Head of caudate nucleus (tissue), 42 donors: ENCODE measurements around the gene WRAP53.

ENCODE experiments used
- DNase-seq, 42 donors: peaks; one replicate each; pipeline versions ENCODE4 v3.0.0 to v3.0.0-alpha.2; 2020 to 2021; ENCODE audit warnings: mixed read lengths in 7 of 42
- intact Hi-C: fragments of 100-400 bp; cut with DNase I; formaldehyde crosslinking; loops from one replicate; pipeline ENCODE4 v1.15.0; 2022

The WRAP53 gene

GRCh38 chr17:7674934-7675333 lies 13.3 kb upstream of the WRAP53 start:
- DNase-seq, result no peak
- intact Hi-C loops, result no loop called here

GRCh38 chr17:7676533-7676932 lies 11.7 kb upstream of the WRAP53 start:
- intact Hi-C loops, result no loop called here
- DNase-seq, result no peak

GRCh38 chr17:7677388-7678067 lies 10.7 kb upstream of the WRAP53 start:
- intact Hi-C loops, result no loop called here
- DNase-seq, result no peak

DNA sequence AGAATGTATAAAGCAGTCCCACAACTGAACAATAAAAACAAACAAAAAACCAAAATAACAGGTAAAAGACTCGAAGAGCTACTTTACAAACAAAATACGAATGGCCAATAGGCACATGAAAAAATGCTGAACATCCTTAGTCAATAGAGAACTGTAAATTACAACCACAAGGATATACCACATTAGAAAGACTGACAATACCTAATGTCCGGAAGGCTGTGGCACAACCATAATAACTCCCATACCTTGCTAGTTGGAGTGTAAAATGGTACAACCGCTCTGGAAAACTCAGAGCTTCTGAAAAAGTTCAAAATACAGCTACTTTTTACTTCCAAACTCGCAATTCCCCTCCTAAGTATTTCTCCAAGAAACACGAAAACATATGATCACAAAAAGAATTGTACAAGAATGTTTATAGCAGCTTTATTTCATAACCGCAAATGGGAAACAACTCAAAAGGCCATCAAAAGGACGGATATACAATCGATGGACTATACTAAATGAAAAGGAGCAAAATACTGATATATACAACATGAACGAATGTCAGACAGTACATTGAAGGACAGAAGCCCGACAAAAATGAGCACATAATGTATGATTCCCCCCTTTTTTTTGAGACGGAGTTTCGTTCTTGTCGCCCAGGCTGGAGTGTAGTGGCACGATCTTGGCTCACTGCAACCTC lies 3.3 kb upstream of the WRAP53 start:
- DNase-seq, result no peak
- intact Hi-C loops, result loop anchor here (5.0 to 10.0 kb wide), 2 partner anchors 58 to 100 kb away; partner anchors contain the start of genes MPDU1 and SAT2

GRCh38 chr17:7685533-7686221 lies 2.6 kb upstream of the WRAP53 start:
- intact Hi-C loops, result loop anchor here (5.0 to 10.0 kb wide), 2 partner anchors 58 to 101 kb away; partner anchors contain the start of genes MPDU1 and SAT2
- peak; percentile 89 to 98 (median 96) for DNase-seq

DNA sequence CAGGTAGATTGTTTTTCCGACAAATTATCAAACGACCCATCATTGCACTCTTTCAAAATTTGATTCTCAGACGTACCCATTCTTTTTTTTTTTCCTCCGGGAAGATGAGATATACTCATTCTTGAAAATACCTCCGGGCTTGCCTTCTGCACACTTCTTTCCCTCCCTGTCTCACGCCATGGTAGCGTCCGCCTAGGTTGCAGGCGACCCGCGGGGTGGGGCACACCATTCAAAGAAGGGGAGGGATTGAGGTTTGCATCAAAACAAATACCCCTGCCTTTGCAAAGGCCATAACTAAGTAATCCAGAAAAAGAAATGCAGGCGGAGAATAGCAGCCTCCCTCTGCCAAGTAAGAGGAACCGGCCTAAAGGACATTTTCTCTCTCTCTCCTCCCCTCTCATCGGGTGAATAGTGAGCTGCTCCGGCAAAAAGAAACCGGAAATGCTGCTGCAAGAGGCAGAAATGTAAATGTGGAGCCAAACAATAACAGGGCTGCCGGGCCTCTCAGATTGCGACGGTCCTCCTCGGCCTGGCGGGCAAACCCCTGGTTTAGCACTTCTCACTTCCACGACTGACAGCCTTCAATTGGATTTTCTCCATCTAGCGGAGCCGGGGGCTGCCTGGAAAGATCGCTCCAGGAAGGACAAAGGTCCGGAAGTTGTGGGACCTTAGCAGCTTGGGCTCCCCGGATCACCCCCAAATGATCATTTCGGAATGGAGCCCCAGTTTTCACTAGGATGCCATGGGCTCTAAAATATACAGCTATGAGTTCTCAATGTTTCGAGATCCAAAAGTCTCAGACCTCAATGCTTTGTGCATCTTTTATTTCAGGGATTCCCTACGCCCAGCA lies 1.8 kb upstream of the WRAP53 start:
- intact Hi-C loops, result loop anchor here (5.0 to 10.0 kb wide), 2 partner anchors 59 to 102 kb away; partner anchors contain the start of genes MPDU1 and SAT2
- DNase-seq, result peak; percentile 64 to 92 (median 84)

- intact Hi-C loops, result loop anchor here (5.0 to 10.0 kb wide), 2 partner anchors 60 to 102 kb away; partner anchors contain the start of genes MPDU1 and SAT2
- DNase-seq, result peak; percentile 84 to 97 (median 92)
Observed at GRCh38 chr17:7687072-7687907, 987 bp upstream of the WRAP53 start, which contains the start of gene TP53. TSS of gene TP53 (minus strand) at chr17:7687490. CDS start at chr17:7676594, 10,896 bp downstream.

DNA sequence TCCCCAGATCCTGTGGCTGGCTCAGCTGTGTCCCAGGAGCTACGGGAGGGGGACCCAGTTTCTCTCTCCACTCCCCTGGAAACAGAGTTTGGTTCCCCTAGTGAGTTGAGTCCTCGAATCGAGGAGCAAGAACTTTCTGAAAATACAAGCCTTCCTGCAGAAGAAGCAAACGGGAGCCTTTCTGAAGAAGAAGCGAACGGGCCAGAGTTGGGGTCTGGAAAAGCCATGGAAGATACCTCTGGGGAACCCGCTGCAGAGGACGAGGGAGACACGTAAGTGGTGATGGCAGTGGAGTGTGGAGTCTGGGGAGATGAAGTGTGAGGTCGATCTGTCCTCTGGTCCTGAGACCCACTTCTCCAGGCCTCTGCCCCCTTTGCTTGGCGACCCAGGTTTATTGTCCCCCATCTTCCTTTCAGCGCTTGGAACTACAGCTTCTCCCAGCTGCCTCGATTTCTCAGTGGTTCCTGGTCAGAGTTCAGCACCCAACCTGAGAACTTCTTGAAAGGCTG lies 585 bp downstream of the WRAP53 start:
- intact Hi-C loops, result loop anchor here (5.0 to 10.0 kb wide), 2 partner anchors 62 to 104 kb away; partner anchors contain the start of genes MPDU1 and SAT2
- no peak for DNase-seq

DNA sequence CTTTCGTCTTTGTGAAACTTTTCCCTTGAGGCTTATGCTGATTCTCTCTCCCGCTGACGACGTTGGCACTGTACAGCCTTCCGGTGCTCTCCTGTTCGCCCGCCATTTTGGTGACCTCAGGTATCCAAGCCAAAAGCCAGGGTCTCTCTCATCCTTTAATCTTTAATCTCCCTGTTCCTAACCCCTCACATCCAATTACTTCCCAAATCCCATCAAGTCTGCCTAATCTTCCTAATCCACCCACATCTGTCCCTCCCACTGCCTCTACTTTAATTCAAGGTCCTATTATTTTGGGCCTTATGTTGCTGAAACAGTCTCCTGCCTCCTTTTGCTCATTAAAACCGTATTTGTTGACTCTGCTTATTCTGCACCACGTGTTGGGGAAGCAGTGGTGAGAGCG lies 7.3 kb downstream of the WRAP53 start:
- intact Hi-C loops, result no loop called here
- no peak for DNase-seq

DNA sequence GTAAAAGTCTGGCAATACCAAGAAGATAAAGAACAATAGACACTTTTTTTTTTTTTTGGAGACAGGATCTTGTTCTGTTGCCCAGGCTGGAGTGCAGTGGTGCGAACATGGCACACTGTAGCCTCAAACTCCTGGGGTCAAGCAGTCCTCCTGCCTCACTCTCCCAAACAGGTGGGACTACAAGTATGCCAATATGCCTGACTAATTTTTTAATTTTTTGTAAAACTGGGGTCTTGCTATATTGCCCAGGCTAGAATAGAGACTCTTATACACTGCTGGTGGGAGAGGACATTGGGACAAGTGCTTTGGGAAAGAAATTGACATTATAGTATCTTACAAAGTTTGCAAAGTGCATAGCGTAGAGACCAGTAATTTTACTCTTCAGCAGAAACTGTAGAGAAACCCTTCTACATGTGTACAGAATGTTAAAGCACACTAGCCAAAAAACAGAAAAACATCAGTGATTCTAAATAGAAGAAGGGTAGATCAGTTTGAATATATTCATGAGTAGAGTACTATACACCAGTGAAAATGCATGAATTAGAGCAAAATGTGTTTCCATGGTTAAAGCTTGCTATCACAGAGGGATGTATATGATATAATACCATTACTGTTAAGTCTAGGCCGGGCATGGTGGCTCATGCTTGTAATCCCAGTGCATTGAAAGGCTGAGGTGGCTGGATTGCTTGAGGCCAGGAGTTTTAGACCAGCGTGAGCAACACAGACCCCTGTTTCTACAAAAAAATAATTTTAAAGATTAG lies 9.7 kb downstream of the WRAP53 start:
- intact Hi-C loops, result no loop called here
- DNase-seq, result no peak

- no peak for DNase-seq
- intact Hi-C loops, result no loop called here
Observed at GRCh38 chr17:7700510-7700909, 12.2 kb downstream of the WRAP53 start.

DNA sequence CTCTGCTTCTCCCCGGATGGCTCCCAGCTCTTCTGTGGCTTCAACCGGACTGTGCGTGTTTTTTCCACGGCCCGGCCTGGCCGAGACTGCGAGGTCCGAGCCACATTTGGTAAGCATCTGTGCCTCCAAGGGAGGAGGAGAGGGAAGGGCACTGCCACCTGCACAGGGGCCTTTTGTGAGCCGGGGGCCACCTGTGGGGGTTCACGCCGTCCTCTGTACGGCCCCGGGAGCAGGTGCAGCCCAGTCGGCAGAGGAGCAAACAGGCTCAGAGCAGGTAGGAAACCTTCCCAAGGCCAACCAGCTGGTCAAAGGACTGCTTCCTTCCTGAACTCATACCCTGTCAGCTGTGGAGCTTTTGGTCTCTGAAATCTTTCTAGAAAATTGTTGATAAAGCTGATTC lies 13.4 kb downstream of the WRAP53 start:
- no peak for DNase-seq
- intact Hi-C loops, result no loop called here

DNA sequence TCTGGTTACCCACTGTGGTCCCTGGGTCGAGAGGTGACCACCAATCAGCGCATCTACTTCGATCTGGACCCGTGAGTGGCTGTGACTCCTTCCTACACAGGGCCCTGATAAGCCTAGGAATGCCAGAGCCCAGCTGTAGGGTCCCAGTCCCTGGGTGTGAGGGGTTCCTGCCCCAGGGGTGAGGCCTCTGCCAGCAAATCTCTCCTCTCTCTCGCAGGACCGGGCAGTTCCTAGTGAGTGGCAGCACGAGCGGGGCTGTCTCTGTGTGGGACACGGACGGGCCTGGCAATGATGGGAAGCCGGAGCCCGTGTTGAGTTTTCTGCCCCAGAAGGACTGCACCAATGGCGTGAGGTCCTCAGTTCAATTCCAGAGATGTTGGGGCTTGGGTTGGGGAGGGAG lies 14.5 kb downstream of the WRAP53 start:
- DNase-seq, result no peak
- intact Hi-C loops, result no loop called here

- peak in 40 of 42 donors; percentile 26 to 91 (median 67) for DNase-seq
- intact Hi-C loops, result no loop called here
Observed at GRCh38 chr17:7703584-7704479, 15.6 kb downstream of the WRAP53 start.

- intact Hi-C loops, result no loop called here
- peak in 38 of 42 donors; percentile 14 to 80 (median 60) for DNase-seq
Observed at GRCh38 chr17:7704601-7705268, 16.5 kb downstream of the WRAP53 start, which contains the start of gene EFNB3. TSS of gene EFNB3 (plus strand) at chr17:7705202. CDS start at chr17:7705599, 397 bp downstream.
